ENCODE measurements around the gene FRMD4B.
"Not testable (repeated sequence)": the region's sequence is repeated elsewhere in the genome, so short reads cannot be mapped to it uniquely, and the experiment has no call there.

The FRMD4B gene

GRCh38 chr3:69359339-69359893, 26.5 kb downstream of the FRMD4B start:
- DNase-seq: no peak

GRCh38 chr3:69357196-69357595, 28.7 kb downstream of the FRMD4B start:
- no peak for DNase-seq

GRCh38 chr3:69354948-69355347, 30.9 kb downstream of the FRMD4B start:
- no peak for DNase-seq

GRCh38 chr3:69353503-69353902, 32.4 kb downstream of the FRMD4B start:
- no peak for DNase-seq

- no peak for DNase-seq
Measured at GRCh38 chr3:69353088-69353478, 32.8 kb downstream of the FRMD4B start.

- no peak for DNase-seq
Measured at GRCh38 chr3:69352305-69353087, 33.4 kb downstream of the FRMD4B start.

- no peak for DNase-seq
Measured at GRCh38 chr3:69343875-69344274, 42.0 kb downstream of the FRMD4B start.

GRCh38 chr3:69342074-69342473, 43.8 kb downstream of the FRMD4B start:
- DNase-seq: no peak

GRCh38 chr3:69339760-69340159, 46.1 kb downstream of the FRMD4B start:
- DNase-seq: no peak

- DNase-seq: no peak
Measured at GRCh38 chr3:69338911-69339310, 47.0 kb downstream of the FRMD4B start.

- no peak for DNase-seq
Measured at GRCh38 chr3:69332934-69333333, 53.0 kb downstream of the FRMD4B start.

GRCh38 chr3:69330891-69331400, 54.9 kb downstream of the FRMD4B start:
- peak; percentile 17 for DNase-seq

- DNase-seq: no peak
Measured at GRCh38 chr3:69329892-69330291, 56.0 kb downstream of the FRMD4B start.

- DNase-seq: no peak
Measured at GRCh38 chr3:69328963-69329302, 57.0 kb downstream of the FRMD4B start.

- DNase-seq: no peak
Measured at GRCh38 chr3:69328103-69328962, 57.6 kb downstream of the FRMD4B start.

- peak; percentile 47 for DNase-seq
Measured at GRCh38 chr3:69326855-69327300, 59.0 kb downstream of the FRMD4B start.

- no peak for DNase-seq
Measured at GRCh38 chr3:69325151-69325550, 60.7 kb downstream of the FRMD4B start.

GRCh38 chr3:69324362-69325025, 61.4 kb downstream of the FRMD4B start:
- DNase-seq: no peak

- DNase-seq: no peak
Measured at GRCh38 chr3:69323941-69324340, 61.9 kb downstream of the FRMD4B start.

- DNase-seq: not testable (repeated sequence)
Measured at GRCh38 chr3:69322512-69322911, 63.4 kb downstream of the FRMD4B start.

GRCh38 chr3:69322158-69322509, 63.8 kb downstream of the FRMD4B start:
- no peak for DNase-seq

- no peak for DNase-seq
Measured at GRCh38 chr3:69321301-69322157, 64.4 kb downstream of the FRMD4B start.

Measured in CD4-positive, alpha-beta T cell treated with Interleukin-21 for 1 hour (primary cell).